ENCODE results near the gene SH3D19. TPM values are rescaled to one million over a fixed set of nuclear protein-coding genes. Genes with fewer than 3 reads are reported as not detected.

SH3D19 gene
- total RNA-seq, 1 donor from 2014 or later = 39.3 TPM

DNA sequence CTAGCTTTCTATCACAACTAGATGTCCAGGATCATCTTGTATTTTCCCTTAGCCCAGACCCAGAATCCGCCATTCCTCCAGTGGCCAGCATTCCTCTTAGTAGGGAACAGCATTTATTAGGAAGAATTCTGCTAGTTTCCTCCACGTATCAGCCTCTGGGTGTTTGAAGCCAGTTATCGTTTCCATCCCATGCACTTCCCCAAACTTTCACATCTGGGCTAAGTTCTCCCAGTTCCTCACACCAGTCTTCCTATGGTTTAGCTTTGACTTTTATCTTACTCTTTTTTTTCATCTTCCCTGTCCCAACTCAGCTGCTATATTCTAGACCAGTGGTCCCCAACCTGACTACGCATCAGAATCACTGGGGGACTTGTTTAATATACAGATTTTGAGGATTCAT lies 101.9 kb downstream of the SH3D19 start:
- Histone ChIP-seq H3K4me3 (no peak overlapping the region), H3K9me3 (ENCODE audit: low read depth) (no peaks in the 10 kb centered on the region), H3K36me3 (no peaks in the 10 kb centered on the region), H3K27me3 (no peaks in the 10 kb centered on the region), H4K20me1 (ENCODE audit: low read depth) (peaks cover 4% of the 10 kb centered on the region), H3K9ac (no peak overlapping the region), H3K4me2 (no peak overlapping the region), H3K4me1 (no peaks in the 10 kb centered on the region), H3F3A (ENCODE audit: low read depth) (no peaks in the 10 kb centered on the region), H3K27ac (no peak overlapping the region), H2AFZ (replicated peaks) (no peak overlapping the region), H3K79me2 (ENCODE audit: low read depth) (peaks cover 12% of the 10 kb centered on the region)
- TF ChIP-seq, protein P1, sequence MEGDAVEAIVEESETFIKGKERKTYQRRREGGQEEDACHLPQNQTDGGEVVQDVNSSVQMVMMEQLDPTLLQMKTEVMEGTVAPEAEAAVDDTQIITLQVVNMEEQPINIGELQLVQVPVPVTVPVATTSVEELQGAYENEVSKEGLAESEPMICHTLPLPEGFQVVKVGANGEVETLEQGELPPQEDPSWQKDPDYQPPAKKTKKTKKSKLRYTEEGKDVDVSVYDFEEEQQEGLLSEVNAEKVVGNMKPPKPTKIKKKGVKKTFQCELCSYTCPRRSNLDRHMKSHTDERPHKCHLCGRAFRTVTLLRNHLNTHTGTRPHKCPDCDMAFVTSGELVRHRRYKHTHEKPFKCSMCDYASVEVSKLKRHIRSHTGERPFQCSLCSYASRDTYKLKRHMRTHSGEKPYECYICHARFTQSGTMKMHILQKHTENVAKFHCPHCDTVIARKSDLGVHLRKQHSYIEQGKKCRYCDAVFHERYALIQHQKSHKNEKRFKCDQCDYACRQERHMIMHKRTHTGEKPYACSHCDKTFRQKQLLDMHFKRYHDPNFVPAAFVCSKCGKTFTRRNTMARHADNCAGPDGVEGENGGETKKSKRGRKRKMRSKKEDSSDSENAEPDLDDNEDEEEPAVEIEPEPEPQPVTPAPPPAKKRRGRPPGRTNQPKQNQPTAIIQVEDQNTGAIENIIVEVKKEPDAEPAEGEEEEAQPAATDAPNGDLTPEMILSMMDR (IDR thresholded peaks at IDR 0.05) = no peak
- TF ChIP-seq EZH2 (IDR thresholded peaks at IDR 0.05) (no peak), EZH2phosphoT487 (IDR thresholded peaks at IDR 0.05) (no peak)
- DNase-seq (ENCODE audit: low spot score) = no peak
- Mint-ChIP-seq H3K4me3 (no peak overlapping the region), H3K27me3 (ENCODE audit: insufficient read depth, low read depth) (no peaks in the 10 kb centered on the region), H3K9me3 (no peaks in the 10 kb centered on the region), H3K27ac (no peak overlapping the region), H3K4me1 (peaks cover 4% of the 10 kb centered on the region), H3K36me3 (peaks cover 15% of the 10 kb centered on the region)

DNA sequence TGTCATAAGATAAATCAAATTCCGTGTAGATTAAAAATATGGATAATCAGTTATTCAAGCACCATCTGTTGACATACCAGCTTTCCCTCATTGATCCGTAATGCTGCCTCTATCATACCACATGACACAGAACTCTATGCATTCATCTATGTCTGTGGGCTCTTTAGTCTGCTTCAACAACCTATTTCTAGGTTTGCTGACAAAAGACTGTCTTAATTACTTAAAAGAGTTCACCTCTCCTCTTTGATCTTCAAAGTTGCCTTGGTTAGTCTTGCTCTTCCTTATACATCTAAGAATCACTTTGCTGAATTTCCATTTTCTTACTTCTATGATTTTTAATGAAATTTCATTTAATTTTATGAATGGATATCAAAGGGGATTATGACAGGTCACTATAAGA lies 105.5 kb downstream of the SH3D19 start:
- H3K4me3 Mint-ChIP-seq = no peak overlapping the region

DNA sequence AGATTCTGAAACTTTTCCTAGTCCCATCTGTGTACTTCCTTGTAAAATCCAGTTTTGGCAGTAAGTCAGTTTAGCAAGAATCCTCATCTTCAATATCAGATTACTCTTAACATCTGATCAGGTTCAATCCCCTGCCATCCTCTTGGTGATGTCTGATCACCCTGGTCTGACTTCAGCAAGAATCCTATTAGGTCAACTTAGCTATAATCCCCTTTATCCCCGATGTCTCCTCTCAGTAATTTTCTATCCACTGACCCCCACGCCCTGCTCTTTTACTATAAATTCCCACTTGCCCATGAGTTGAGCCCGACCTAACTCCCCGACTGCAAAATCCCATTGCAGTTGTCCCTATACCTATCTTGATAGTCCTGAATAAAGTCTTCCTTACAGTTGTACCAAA lies 106.3 kb downstream of the SH3D19 start:
- H3K27me3 ChIP-seq = no peaks in the 10 kb centered on the region
- Mint-ChIP-seq H3K9me3 (peaks cover 5% of the 10 kb centered on the region), H3K4me1 (no peaks in the 10 kb centered on the region), H3K4me3 (no peak overlapping the region), H3K27ac (no peak overlapping the region), H3K36me3 (peaks cover 22% of the 10 kb centered on the region), H3K27me3 (ENCODE audit: insufficient read depth, low read depth) (no peaks in the 10 kb centered on the region)
- no peak overlapping the region for H3K27ac ChIP-seq
- H3K4me3 ChIP-seq = no peak overlapping the region
- TF ChIP-seq, protein P1 (IDR thresholded peaks at IDR 0.05) = no peak
- no peak for TF ChIP-seq EZH2 (IDR thresholded peaks at IDR 0.05)
- no peak for TF ChIP-seq EZH2phosphoT487 (IDR thresholded peaks at IDR 0.05)
- H3K79me2 ChIP-seq (ENCODE audit: low read depth) = no peaks in the 10 kb centered on the region
- H3K36me3 ChIP-seq = no peaks in the 10 kb centered on the region
- H3K4me2 ChIP-seq = no peak overlapping the region
- H3K9ac ChIP-seq = no peak overlapping the region
- no peak overlapping the region for H2AFZ ChIP-seq (replicated peaks)
- H3K9me3 ChIP-seq (ENCODE audit: low read depth) = no peaks in the 10 kb centered on the region
- no peaks in the 10 kb centered on the region for H3F3A ChIP-seq (ENCODE audit: low read depth)
- DNase-seq (ENCODE audit: low spot score) = no peak
- no peaks in the 10 kb centered on the region for H3K4me1 ChIP-seq
- peaks cover 4% of the 10 kb centered on the region for H4K20me1 ChIP-seq (ENCODE audit: low read depth)

More for the DNA sequence above, 105.5 kb downstream of the SH3D19 start:
- no peaks in the 10 kb centered on the region for H3K9me3 ChIP-seq (ENCODE audit: low read depth)
- H3K4me2 ChIP-seq = no peak overlapping the region
- no peak overlapping the region for H3K4me3 ChIP-seq
- H3K36me3 ChIP-seq = no peaks in the 10 kb centered on the region
- Mint-ChIP-seq H3K27ac (no peak overlapping the region), H3K36me3 (peaks cover 26% of the 10 kb centered on the region), H3K27me3 (ENCODE audit: insufficient read depth, low read depth) (no peaks in the 10 kb centered on the region), H3K9me3 (peaks cover 4% of the 10 kb centered on the region), H3K4me1 (no peaks in the 10 kb centered on the region)
- H3K79me2 ChIP-seq (ENCODE audit: low read depth) = no peaks in the 10 kb centered on the region
- no peaks in the 10 kb centered on the region for H3F3A ChIP-seq (ENCODE audit: low read depth)
- no peak overlapping the region for H3K27ac ChIP-seq
- peaks cover 4% of the 10 kb centered on the region for H4K20me1 ChIP-seq (ENCODE audit: low read depth)
- H3K9ac ChIP-seq = no peak overlapping the region
- TF ChIP-seq EZH2phosphoT487 (IDR thresholded peaks at IDR 0.05) (no peak), EZH2 (IDR thresholded peaks at IDR 0.05) (no peak)
- TF ChIP-seq, protein P1 (IDR thresholded peaks at IDR 0.05) = no peak
- H3K4me1 ChIP-seq = no peaks in the 10 kb centered on the region
- no peaks in the 10 kb centered on the region for H3K27me3 ChIP-seq
- H2AFZ ChIP-seq (replicated peaks) = no peak overlapping the region
- DNase-seq (ENCODE audit: low spot score) = no peak
